Body of pancreas (tissue), 4 donors: Measurements from ENCODE around the gene XNDC1N. TPM values are rescaled to one million over a fixed set of nuclear protein-coding genes. Genes with fewer than 3 reads are reported as not detected.

Source experiments
- ATAC-seq: fragments of 150-250 bp; one replicate; pipeline ENCODE4 v1.9.1; 2016
- DNase-seq, 4 donors: peaks; one replicate each; pipeline ENCODE4 v3.0.0-alpha.2; 2019
- H3K27ac ChIP-seq, 4 donors: fragments of 200-600 bp; sonication (generic); 1 replicate in 3 of 4; 2 replicates in 1 of 4; pipeline versions ENCODE4 v1.5.1 to v1.6.1; 2016 to 2019; ENCODE audit warnings: mild to moderate bottlenecking in 1 of 4, mixed read lengths in 1 of 4, moderate library complexity in 1 of 4
- H3K27me3 ChIP-seq, 2 donors: fragments of 200-600 bp; sonication (generic); one replicate each; pipeline ENCODE4 v1.6.0; 2016; ENCODE audit warnings: mild to moderate bottlenecking in 1 of 2
- H3K36me3 ChIP-seq, 2 donors: fragments of 200-600 bp; sonication (generic); replicated peaks in 1 of 2; 2 replicates each; pipeline ENCODE4 v1.5.1; 2016; ENCODE audit warnings: low read depth in 2 of 2; ENCODE audit not compliant: insufficient read depth in 1 of 2
- H3K4me1 ChIP-seq: fragments of 200-600 bp; sonication (generic); one replicate; pipeline ENCODE4 v1.6.0; 2016
- H3K4me3 ChIP-seq, 2 donors: fragments of 200-600 bp; sonication (generic); 1 replicate in 1 of 2; 2 replicates in 1 of 2; pipeline ENCODE4 v1.5.1; 2016 to 2019
- H3K9me3 ChIP-seq, 3 donors: fragments of 200-600 bp; sonication (generic); 1 replicate in 2 of 3; 2 replicates in 1 of 3; pipeline ENCODE4 v1.5.1; 2016
- CTCF ChIP-seq, 7 experiments: fragments of 450-650 bp in 4 of 7; fragments of 200-600 bp in 3 of 7; sonication (generic) in 3 of 7; IDR thresholded peaks; one replicate each; pipeline ENCODE4 v1.5.1; 2016 to 2019; ENCODE audit warnings: antibody characterized with exemption in 7 of 7
- POLR2A ChIP-seq, 3 donors: fragments of 450-650 bp; IDR thresholded peaks; one replicate each; pipeline ENCODE4 v1.6.1; 2016; ENCODE audit warnings: antibody characterized with exemption in 3 of 3, mild to moderate bottlenecking in 2 of 3
- WGBS, 2 donors: methylation state at CpG; one replicate each; pipeline ENCODE4 v1.1.5; 2017; 5-methylcytosine and 5-hydroxymethylcytosine counted together
- intact Hi-C: fragments of 100-400 bp; cut with DNase I; formaldehyde crosslinking; loops from one replicate; pipeline ENCODE4 v1.15.1; 2023
- total RNA-seq, 2 donors: library from RNA; depleted of rRNA; stranded (reverse); fragments of >200 nt; gene quantifications; one replicate each; pipeline ENCODE4 v1.1.0, GENCODE V29; 2016

Gene XNDC1N
- total RNA-seq, 2 donors from 2014 or later, result 7.3 to 14.5 TPM

DNA sequence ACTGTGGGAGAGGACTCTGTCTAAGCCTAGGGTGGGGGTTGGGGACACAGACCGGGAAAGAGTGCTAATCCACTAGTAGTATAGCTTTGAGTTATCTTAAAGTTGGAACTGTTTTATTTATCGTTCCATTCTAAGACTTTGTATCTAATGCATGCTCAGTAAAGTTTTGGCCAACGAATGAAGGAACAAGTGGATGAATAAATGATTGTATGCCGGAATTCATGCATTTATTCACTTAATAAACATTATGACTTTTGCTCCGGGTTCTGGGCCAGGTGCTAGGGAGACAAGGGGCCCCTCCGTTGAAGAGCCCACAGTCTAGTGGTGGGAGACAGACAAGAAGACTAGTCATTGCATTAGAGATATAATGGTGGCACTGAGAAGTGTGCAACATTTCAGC, 1.1 kb upstream of the XNDC1N start:
- H3K36me3 ChIP-seq, result no peaks in the 10 kb centered on the region
- H3K4me1 ChIP-seq, result peaks cover 34% of the 10 kb centered on the region
- peak overlapping the region; percentile 82 to 84 for H3K4me3 ChIP-seq
- 2 to 7% methylated on average over 6 of the region's 6 CpGs for WGBS, 2 donors
- H3K27ac ChIP-seq, result peak overlapping the region in 1 of 4 donors; percentile 90
- ATAC-seq (no peak), DNase-seq (no peak)
- no peaks in the 10 kb centered on the region for H3K9me3 ChIP-seq
- intact Hi-C loops, result no loop called here
- TF ChIP-seq POLR2A (IDR thresholded peaks at IDR 0.05), result no peak
- no peak for TF ChIP-seq CTCF (IDR thresholded peaks at IDR 0.05)
- H3K27me3 ChIP-seq, result no peaks in the 10 kb centered on the region

GRCh38 chr11:71928737-71929443, 496 bp upstream of the XNDC1N start, which contains the start of gene RNF121:
TSS of gene RNF121 (plus strand) at chr11:71929046. CDS start at chr11:71929062, 16 bp downstream.
- DNase-seq, result peak; percentile 96 to 98 (median 96)
- peak; percentile 98 for ATAC-seq
- 0 to 1% methylated on average over 24 to 32 of the region's 32 CpGs for WGBS, 2 donors
- intact Hi-C loops, result no loop called here
- peaks cover 31% of the 10 kb centered on the region for H3K4me1 ChIP-seq
- peak within 1 kb of the TSS; percentile 49 to 90 (median 88) for H3K27ac ChIP-seq
- H3K27me3 ChIP-seq, result no peaks in the 10 kb centered on the region
- peak within 1 kb of the TSS; percentile 82 to 84 for H3K4me3 ChIP-seq
- no peaks in the 10 kb centered on the region for H3K36me3 ChIP-seq
- peak in 2 of 3 donors; percentile 72 to 82 for TF ChIP-seq POLR2A (IDR thresholded peaks at IDR 0.05)
- no peak for TF ChIP-seq CTCF (IDR thresholded peaks at IDR 0.05)
- H3K9me3 ChIP-seq, result no peaks in the 10 kb centered on the region

- no peaks in the 10 kb centered on the region for H3K27me3 ChIP-seq
- H3K9me3 ChIP-seq, result no peaks in the 10 kb centered on the region
- no peak overlapping the region for H3K4me3 ChIP-seq
- TF ChIP-seq POLR2A (IDR thresholded peaks at IDR 0.05), result no peak
- no peak for TF ChIP-seq CTCF (IDR thresholded peaks at IDR 0.05)
- 87 to 92% methylated on average over 9 of the region's 9 CpGs for WGBS, 2 donors
- ATAC-seq (no peak), DNase-seq (no peak)
- peaks cover 5 to 14% of the 10 kb centered on the region in 2 donors for H3K36me3 ChIP-seq
- no peaks in the 10 kb centered on the region for H3K4me1 ChIP-seq
- no peak overlapping the region for H3K27ac ChIP-seq
- intact Hi-C loops, result no loop called here
Observed at GRCh38 chr11:71917646-71918140, 10.7 kb downstream of the XNDC1N start.

- Histone ChIP-seq H3K36me3 (peaks cover 5 to 14% of the 10 kb centered on the region in 2 donors), H3K27me3 (no peaks in the 10 kb centered on the region), H3K4me3 (no peak overlapping the region), H3K4me1 (no peaks in the 10 kb centered on the region), H3K9me3 (no peaks in the 10 kb centered on the region), H3K27ac (no peak overlapping the region)
- DNase-seq (no peak), ATAC-seq (no peak)
- WGBS, 2 donors, result 89 to 95% methylated on average over 7 of the region's 7 CpGs
- intact Hi-C loops, result no loop called here
- no peak for TF ChIP-seq POLR2A (IDR thresholded peaks at IDR 0.05)
- TF ChIP-seq CTCF (IDR thresholded peaks at IDR 0.05), result no peak
Observed at GRCh38 chr11:71914617-71915189, 13.7 kb downstream of the XNDC1N start.
